Duodenal mucosa (tissue), 2 donors: ENCODE results near the gene MED17.

Source experiments
- H3K27ac ChIP-seq: one replicate; pipeline ENCODE4 v1.7.0; 2013; ENCODE audit warnings: low read depth, low read length
- H3K27me3 ChIP-seq, 2 donors: one replicate each; pipeline ENCODE4 v1.7.0; 2013; ENCODE audit warnings: low read length in 2 of 2, control low read depth in 1 of 2; ENCODE audit not compliant: insufficient read depth in 2 of 2, control insufficient read depth in 1 of 2
- H3K36me3 ChIP-seq, 2 donors: one replicate each; pipeline ENCODE4 v1.7.0; 2013; ENCODE audit warnings: low read length in 2 of 2, control low read depth in 1 of 2; ENCODE audit not compliant: insufficient read depth in 2 of 2, control insufficient read depth in 1 of 2
- H3K4me1 ChIP-seq, 2 donors: one replicate each; pipeline ENCODE4 v1.7.0; 2013; ENCODE audit warnings: low read length in 2 of 2, control low read depth in 1 of 2; ENCODE audit not compliant: insufficient read depth in 2 of 2, control insufficient read depth in 1 of 2
- H3K4me3 ChIP-seq, 2 donors: one replicate each; pipeline ENCODE4 v1.7.0; 2013; ENCODE audit warnings: low read length in 2 of 2, low read depth in 1 of 2
- H3K9ac ChIP-seq, 2 donors: one replicate each; pipeline ENCODE4 v1.7.0; 2013; ENCODE audit warnings: low read length in 2 of 2, low read depth in 1 of 2
- H3K9me3 ChIP-seq, 2 donors: one replicate each; pipeline ENCODE4 v1.7.0; 2013; ENCODE audit warnings: low read length in 2 of 2, control low read depth in 1 of 2; ENCODE audit not compliant: control insufficient read depth in 1 of 2

Gene MED17

GRCh38 chr11:93829598-93829997 is 45.5 kb downstream of the MED17 start:
- no peaks in the 10 kb centered on the region for H3K36me3 ChIP-seq

DNA sequence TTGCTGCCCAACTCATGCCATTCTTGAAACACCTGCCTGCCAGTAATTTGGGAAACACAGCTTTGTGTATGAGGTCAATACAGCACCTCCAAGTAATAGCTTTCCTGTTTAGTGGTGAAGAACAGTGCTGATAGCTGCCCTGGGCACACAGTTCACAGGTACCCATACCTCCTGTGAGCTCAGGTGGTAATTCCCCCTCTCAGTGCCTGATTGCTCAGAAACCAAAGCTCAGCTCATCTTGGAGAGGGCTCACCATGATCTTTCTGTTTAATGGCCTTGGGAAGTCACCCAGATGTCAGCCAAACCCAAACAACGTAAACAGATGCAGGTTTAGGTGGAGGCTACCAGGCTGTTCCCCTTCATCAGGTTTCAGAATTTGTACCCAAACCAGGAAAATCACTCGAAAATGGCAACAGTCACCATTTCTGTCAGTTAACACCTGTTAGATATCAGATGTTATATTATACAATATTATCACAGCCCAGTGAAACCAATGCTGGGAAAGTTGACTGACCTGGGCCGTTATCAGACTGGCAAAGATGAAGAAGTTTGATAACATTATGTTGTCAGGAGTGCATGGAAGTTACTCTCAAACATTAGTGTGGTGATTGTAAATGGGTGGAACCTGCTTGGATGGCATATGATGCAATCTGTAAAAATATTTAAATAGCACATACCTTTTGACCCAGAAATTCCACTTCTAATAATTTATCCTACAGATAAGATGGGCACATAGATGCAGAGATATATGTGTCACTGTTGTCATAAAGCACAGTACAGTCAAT is 47.5 kb downstream of the MED17 start:
- Histone ChIP-seq H3K9ac (no peak overlapping the region), H3K4me1 (no peaks in the 10 kb centered on the region), H3K4me3 (no peak overlapping the region), H3K27me3 (no peaks in the 10 kb centered on the region), H3K27ac (no peak overlapping the region), H3K9me3 (no peaks in the 10 kb centered on the region), H3K36me3 (no peaks in the 10 kb centered on the region)

More at GRCh38 chr11:93829598-93829997, 45.5 kb downstream of the MED17 start:
- no peaks in the 10 kb centered on the region for H3K27me3 ChIP-seq
- H3K9ac ChIP-seq: no peak overlapping the region
- H3K4me1 ChIP-seq: no peaks in the 10 kb centered on the region
- no peak overlapping the region for H3K27ac ChIP-seq
- no peaks in the 10 kb centered on the region for H3K9me3 ChIP-seq
- H3K4me3 ChIP-seq: no peak overlapping the region

GRCh38 chr11:93832780-93833179 is 48.7 kb downstream of the MED17 start:
- Histone ChIP-seq H3K9ac (no peak overlapping the region), H3K27me3 (no peaks in the 10 kb centered on the region), H3K9me3 (no peaks in the 10 kb centered on the region), H3K27ac (no peak overlapping the region), H3K4me3 (no peak overlapping the region), H3K36me3 (no peaks in the 10 kb centered on the region), H3K4me1 (peaks cover 0 to 2% of the 10 kb centered on the region in 2 donors)

GRCh38 chr11:93838967-93839366 is 54.9 kb downstream of the MED17 start:
- Histone ChIP-seq H3K9me3 (no peaks in the 10 kb centered on the region), H3K4me3 (no peak overlapping the region), H3K36me3 (no peaks in the 10 kb centered on the region), H3K9ac (no peak overlapping the region), H3K27ac (no peak overlapping the region), H3K4me1 (peaks cover 10 to 17% of the 10 kb centered on the region in 2 donors), H3K27me3 (no peaks in the 10 kb centered on the region)

DNA sequence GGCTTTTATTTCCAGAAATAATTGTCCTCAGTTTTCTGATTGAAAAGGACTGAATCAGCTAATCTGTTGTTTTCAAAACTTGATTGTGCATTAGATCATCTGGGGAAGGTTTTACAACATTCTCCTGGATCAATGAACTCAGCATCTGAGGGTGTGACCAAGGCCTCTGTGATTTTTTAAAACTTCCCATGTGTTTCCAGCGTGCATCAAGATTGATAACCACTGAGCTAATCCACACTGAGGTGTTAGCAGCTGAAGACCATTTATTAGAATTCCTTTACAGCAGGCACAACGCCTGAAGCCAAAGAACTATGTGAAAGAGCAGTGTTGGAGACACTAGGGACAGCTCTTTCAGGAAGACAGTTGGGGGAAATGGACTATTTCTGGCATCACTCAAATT is 56.1 kb downstream of the MED17 start:
- H3K9ac ChIP-seq: no peak overlapping the region

GRCh38 chr11:93840981-93841380 is 56.9 kb downstream of the MED17 start:
- no peaks in the 10 kb centered on the region for H3K27me3 ChIP-seq
- H3K4me3 ChIP-seq: no peak overlapping the region
- H3K4me1 ChIP-seq: peaks cover 10 to 17% of the 10 kb centered on the region in 2 donors
- no peaks in the 10 kb centered on the region for H3K36me3 ChIP-seq
- H3K9me3 ChIP-seq: no peaks in the 10 kb centered on the region
- H3K9ac ChIP-seq: no peak overlapping the region
- H3K27ac ChIP-seq: no peak overlapping the region

More for the DNA sequence above, 56.1 kb downstream of the MED17 start:
- H3K9me3 ChIP-seq: no peaks in the 10 kb centered on the region
- H3K4me1 ChIP-seq: peaks cover 10 to 17% of the 10 kb centered on the region in 2 donors
- no peak overlapping the region for H3K27ac ChIP-seq
- no peaks in the 10 kb centered on the region for H3K27me3 ChIP-seq
- no peaks in the 10 kb centered on the region for H3K36me3 ChIP-seq
- no peak overlapping the region for H3K4me3 ChIP-seq

DNA sequence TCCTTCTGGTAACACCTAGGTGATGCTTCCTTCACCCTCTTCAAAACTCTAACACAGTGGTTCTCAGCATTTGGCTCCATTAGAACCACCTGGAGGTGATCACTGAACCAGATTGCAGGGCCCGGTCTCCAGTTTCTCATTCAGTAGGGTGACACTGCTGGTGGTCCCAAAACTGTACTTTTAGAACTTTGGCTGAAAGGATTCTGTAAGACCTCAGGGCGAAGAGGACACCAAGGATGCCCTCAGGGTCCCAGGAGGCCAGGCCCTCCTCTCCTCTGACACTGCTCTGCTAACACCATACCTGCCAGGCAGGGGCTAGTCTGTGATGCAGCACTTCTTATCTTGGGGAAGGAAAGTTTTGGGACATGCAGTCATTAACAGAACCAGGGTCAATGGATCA is 57.4 kb downstream of the MED17 start:
- Histone ChIP-seq H3K36me3 (no peaks in the 10 kb centered on the region), H3K9me3 (no peaks in the 10 kb centered on the region), H3K9ac (no peak overlapping the region), H3K4me1 (peaks cover 10 to 17% of the 10 kb centered on the region in 2 donors), H3K27ac (no peak overlapping the region), H3K4me3 (no peak overlapping the region), H3K27me3 (no peaks in the 10 kb centered on the region)

DNA sequence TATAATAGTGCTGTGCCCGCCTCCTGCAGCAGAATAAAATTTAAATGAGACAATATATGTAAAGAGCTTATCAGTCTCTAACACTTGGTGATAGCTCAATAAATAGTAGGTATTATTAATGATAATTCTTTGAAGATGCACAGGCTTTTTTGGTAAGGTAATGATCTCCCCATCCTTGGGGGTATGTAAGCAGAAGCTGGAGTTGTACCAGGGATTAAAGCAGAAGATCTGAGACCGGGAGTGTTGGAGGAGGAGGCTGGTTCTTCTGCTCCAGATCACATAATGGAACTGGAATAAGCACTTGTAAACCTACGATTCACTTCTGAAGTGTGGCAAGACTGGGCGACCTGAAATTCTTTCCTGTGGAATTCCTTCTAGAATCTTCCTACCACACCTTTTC is 58.0 kb downstream of the MED17 start:
- Histone ChIP-seq H3K4me3 (no peak overlapping the region), H3K36me3 (no peaks in the 10 kb centered on the region), H3K27me3 (no peaks in the 10 kb centered on the region), H3K4me1 (peaks cover 10 to 17% of the 10 kb centered on the region in 2 donors), H3K9me3 (no peaks in the 10 kb centered on the region), H3K9ac (no peak overlapping the region), H3K27ac (no peak overlapping the region)

DNA sequence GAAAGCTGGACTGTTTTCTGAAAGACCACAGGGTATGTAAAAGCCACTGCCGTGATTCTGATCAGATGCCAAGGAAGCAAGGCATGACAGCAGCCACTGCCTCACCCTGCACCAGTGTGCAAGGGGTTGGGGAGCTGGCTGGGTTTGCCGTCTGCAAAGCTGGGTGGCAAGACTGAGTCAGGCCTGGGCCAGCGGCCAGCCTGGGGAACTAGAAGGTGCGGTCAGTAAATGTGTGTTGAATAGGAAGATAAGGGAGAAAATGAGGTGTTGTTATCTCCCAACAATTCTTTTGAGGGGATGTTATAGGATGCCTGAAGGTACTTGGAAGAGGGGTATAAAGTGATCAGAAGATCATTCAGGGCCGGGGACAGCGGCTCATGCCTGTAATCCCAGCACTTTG is 58.4 kb downstream of the MED17 start:
- Histone ChIP-seq H3K4me3 (no peak overlapping the region), H3K27ac (no peak overlapping the region), H3K27me3 (no peaks in the 10 kb centered on the region), H3K9me3 (no peaks in the 10 kb centered on the region), H3K36me3 (no peaks in the 10 kb centered on the region), H3K4me1 (peaks cover 10 to 17% of the 10 kb centered on the region in 2 donors), H3K9ac (no peak overlapping the region)

GRCh38 chr11:93843906-93844305 is 59.8 kb downstream of the MED17 start:
- H3K4me1 ChIP-seq: peaks cover 11 to 17% of the 10 kb centered on the region in 2 donors
- no peaks in the 10 kb centered on the region for H3K36me3 ChIP-seq
- no peak overlapping the region for H3K4me3 ChIP-seq
- no peaks in the 10 kb centered on the region for H3K27me3 ChIP-seq
- H3K9ac ChIP-seq: no peak overlapping the region
- no peak overlapping the region for H3K27ac ChIP-seq
- no peaks in the 10 kb centered on the region for H3K9me3 ChIP-seq
